COLO829 (cell line): ENCODE data around the gene CCL16.
A peak's percentile ranks its signal among the peaks of the same experiment; 100 is the strongest.

Experiments
- DNase-seq: peaks from one replicate; pipeline ENCODE4 v3.0.0; 2012; ENCODE audit warnings: low spot score

Gene CCL16

GRCh38 chr17:35936063-35936462, 45.2 kb downstream of the CCL16 start:
- DNase-seq = no peak

GRCh38 chr17:35934760-35935159, 46.5 kb downstream of the CCL16 start:
- DNase-seq = no peak

- no peak for DNase-seq
Measured at GRCh38 chr17:35932586-35932985, 48.7 kb downstream of the CCL16 start.

- no peak for DNase-seq
Measured at GRCh38 chr17:35931794-35932425, 49.4 kb downstream of the CCL16 start.

GRCh38 chr17:35930211-35931065, 50.9 kb downstream of the CCL16 start, which contains the start of gene RDM1:
Gene RDM1, minus strand, starts transcription at chr17:35930773. Its CDS starts 46 bp downstream, at chr17:35930727.
- DNase-seq = peak; percentile 95

GRCh38 chr17:35927714-35928113, 53.6 kb downstream of the CCL16 start:
- DNase-seq = no peak
